ENCODE data around the gene CACNA1C.

The CACNA1C gene

GRCh38 chr12:2593045-2593444 is 540.3 kb downstream of the CACNA1C start:
- H3K4me3 ChIP-seq (ENCODE audit: low read length): no peak overlapping the region
- H3K27me3 ChIP-seq (ENCODE audit: control insufficient read depth, low read length): peaks cover 9% of the 10 kb centered on the region; the same call in 1 of the 2 replicates
- H3K79me2 ChIP-seq (ENCODE audit: control insufficient read depth, low read length): no peaks in the 10 kb centered on the region
- H3K4me2 ChIP-seq (ENCODE audit: low read length): no peak overlapping the region
- H3K4me1 ChIP-seq (ENCODE audit: control insufficient read depth, low read length): no peaks in the 10 kb centered on the region
- no peaks in the 10 kb centered on the region for H4K20me1 ChIP-seq (ENCODE audit: control insufficient read depth, insufficient read depth, low read depth, low read length)
- H3K27ac ChIP-seq (ENCODE audit: low read depth, low read length): no peak overlapping the region
- no peaks in the 10 kb centered on the region for H3F3A ChIP-seq (ENCODE audit: control insufficient read depth, insufficient read depth)
- no peaks in the 10 kb centered on the region for H3K9me2 ChIP-seq (replicated peaks; ENCODE audit: control insufficient read depth, low read length)
- peaks cover 9% of the 10 kb centered on the region; the same call in 1 of the 2 replicates for H3K9me3 ChIP-seq (ENCODE audit: control insufficient read depth, insufficient read depth, low read length)
- no peak for TF ChIP-seq CTCF (IDR thresholded peaks at IDR 0.05; ENCODE audit: low read depth, low read length, poor library complexity, severe bottlenecking)
- H3K36me3 ChIP-seq (ENCODE audit: control insufficient read depth, low read length): no peaks in the 10 kb centered on the region

GRCh38 chr12:2596441-2596840 is 543.7 kb downstream of the CACNA1C start:
- Histone ChIP-seq H3K79me2 (ENCODE audit: control insufficient read depth, low read length) (no peaks in the 10 kb centered on the region), H3K9me2 (replicated peaks; ENCODE audit: control insufficient read depth, low read length) (no peaks in the 10 kb centered on the region), H3K27me3 (ENCODE audit: control insufficient read depth, low read length) (peaks cover 8% of the 10 kb centered on the region; the same call in 1 of the 2 replicates), H3F3A (ENCODE audit: control insufficient read depth, insufficient read depth) (no peaks in the 10 kb centered on the region), H3K9me3 (ENCODE audit: control insufficient read depth, insufficient read depth, low read length) (peaks cover 9% of the 10 kb centered on the region; the same call in 1 of the 2 replicates), H3K4me2 (ENCODE audit: low read length) (no peak overlapping the region), H3K36me3 (ENCODE audit: control insufficient read depth, low read length) (no peaks in the 10 kb centered on the region), H3K4me3 (ENCODE audit: low read length) (no peak overlapping the region), H3K27ac (ENCODE audit: low read depth, low read length) (no peak overlapping the region), H3K4me1 (ENCODE audit: control insufficient read depth, low read length) (no peaks in the 10 kb centered on the region), H4K20me1 (ENCODE audit: control insufficient read depth, insufficient read depth, low read depth, low read length) (no peaks in the 10 kb centered on the region)
- TF ChIP-seq CTCF (IDR thresholded peaks at IDR 0.05; ENCODE audit: low read depth, low read length, poor library complexity, severe bottlenecking) (no peak), EZH2phosphoT487 (IDR thresholded peaks at IDR 0.05; ENCODE audit: borderline replicate concordance, low read length) (no peak)

GRCh38 chr12:2605301-2605700 is 552.5 kb downstream of the CACNA1C start:
- H3K4me3 ChIP-seq (ENCODE audit: low read length): no peak overlapping the region
- no peak overlapping the region for H3K4me2 ChIP-seq (ENCODE audit: low read length)
- no peak for TF ChIP-seq EZH2phosphoT487 (IDR thresholded peaks at IDR 0.05; ENCODE audit: borderline replicate concordance, low read length)
- TF ChIP-seq CTCF (IDR thresholded peaks at IDR 0.05; ENCODE audit: low read depth, low read length, poor library complexity, severe bottlenecking): no peak
- H3K9me3 ChIP-seq (ENCODE audit: control insufficient read depth, insufficient read depth, low read length): no peaks in the 10 kb centered on the region
- no peaks in the 10 kb centered on the region for H3K27me3 ChIP-seq (ENCODE audit: control insufficient read depth, low read length)
- H3K27ac ChIP-seq (ENCODE audit: low read depth, low read length): no peak overlapping the region
- no peaks in the 10 kb centered on the region for H3K4me1 ChIP-seq (ENCODE audit: control insufficient read depth, low read length)
- no peaks in the 10 kb centered on the region for H3K36me3 ChIP-seq (ENCODE audit: control insufficient read depth, low read length)
- no peaks in the 10 kb centered on the region for H3K9me2 ChIP-seq (replicated peaks; ENCODE audit: control insufficient read depth, low read length)
- H3F3A ChIP-seq (ENCODE audit: control insufficient read depth, insufficient read depth): no peaks in the 10 kb centered on the region
- no peaks in the 10 kb centered on the region for H4K20me1 ChIP-seq (ENCODE audit: control insufficient read depth, insufficient read depth, low read depth, low read length)
- no peaks in the 10 kb centered on the region for H3K79me2 ChIP-seq (ENCODE audit: control insufficient read depth, low read length)

Measured in DOHH2 (cell line).